Stimulated activated CD4-positive, alpha-beta T cell treated with anti-CD3 and anti-CD28 coated beads, Interleukin-12 subunit alpha, Interleukin-12 subunit beta, amount 100 ng/mL, for 24 hours (primary cell): ENCODE measurements around the gene KLHL33.

Experiments
- DNase-seq, 2 experiments: peaks; one replicate each; pipeline ENCODE4 v3.0.0-alpha.2; 2020; ENCODE audit warnings: low read depth in 2 of 2

The KLHL33 gene, protein sequence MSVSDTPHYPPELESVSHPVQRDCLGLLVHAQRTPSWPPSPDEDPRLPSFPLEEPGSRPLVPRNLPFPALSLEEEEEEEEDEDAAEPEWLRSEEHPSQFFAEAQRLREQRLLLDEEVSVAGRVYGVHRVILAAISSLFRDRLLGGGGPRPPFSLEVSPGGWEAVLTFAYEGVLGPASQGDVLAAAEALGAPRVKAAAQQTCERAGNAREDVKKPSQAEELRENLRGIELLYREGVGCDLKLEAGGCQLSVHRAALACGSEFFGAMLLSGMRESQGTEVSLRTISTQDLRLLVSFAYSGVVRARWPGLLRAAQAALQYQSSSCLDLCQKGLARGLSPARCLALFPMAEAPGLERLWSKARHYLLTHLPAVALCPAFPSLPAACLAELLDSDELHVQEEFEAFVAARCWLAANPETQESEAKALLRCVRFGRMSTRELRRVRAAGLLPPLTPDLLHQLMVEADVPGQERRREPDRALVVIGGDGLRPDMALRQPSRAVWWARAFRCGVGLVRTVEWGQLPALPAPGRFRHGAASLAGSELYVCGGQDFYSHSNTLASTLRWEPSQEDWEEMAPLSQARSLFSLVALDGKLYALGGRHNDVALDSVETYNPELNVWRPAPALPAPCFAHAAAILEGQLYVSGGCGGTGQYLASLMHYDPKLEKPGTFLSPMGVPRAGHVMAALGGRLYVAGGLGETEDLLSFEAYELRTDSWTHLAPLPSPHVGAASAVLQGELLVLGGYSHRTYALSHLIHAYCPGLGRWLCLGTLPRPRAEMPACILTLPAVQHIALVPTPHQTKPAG

DNA sequence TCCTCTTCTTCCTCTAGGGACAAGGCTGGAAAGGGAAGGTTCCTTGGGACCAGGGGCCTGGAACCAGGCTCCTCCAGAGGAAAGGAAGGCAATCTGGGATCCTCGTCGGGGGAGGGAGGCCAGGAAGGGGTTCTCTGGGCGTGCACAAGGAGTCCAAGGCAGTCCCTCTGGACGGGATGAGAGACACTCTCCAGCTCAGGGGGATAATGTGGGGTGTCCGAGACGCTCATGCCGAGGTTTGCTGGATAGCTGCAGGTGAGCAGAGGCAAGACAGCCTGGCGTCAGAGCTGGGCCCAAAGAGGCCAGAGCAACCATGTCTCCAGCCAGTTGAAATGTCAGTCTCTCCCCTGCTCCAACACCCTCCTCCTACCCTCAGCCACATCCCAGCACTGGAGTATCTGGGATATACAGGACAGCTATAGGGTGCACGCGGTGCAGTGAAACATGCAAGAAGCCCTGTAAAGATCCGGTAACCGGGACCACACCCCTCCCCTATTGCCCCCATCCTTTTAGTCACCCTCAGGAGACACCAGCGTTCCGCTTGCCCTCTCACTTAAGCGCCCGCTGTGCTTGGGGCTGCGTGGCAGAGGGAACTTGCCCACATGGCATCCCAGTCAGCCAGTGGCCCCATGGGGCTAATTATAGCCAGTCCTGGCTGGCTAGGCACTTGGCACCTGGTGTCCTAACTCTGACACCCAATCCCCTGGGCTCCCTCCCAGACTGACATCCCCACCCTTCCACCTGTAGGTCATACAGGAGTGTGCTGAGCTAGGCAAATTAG lies at the start of gene KLHL33:
KLHL33 (minus strand) TSS at position 585 of the 781 bp plus-strand sequence; CDS start at position 230, 355 bp downstream.
- DNase-seq: no peak

DNA sequence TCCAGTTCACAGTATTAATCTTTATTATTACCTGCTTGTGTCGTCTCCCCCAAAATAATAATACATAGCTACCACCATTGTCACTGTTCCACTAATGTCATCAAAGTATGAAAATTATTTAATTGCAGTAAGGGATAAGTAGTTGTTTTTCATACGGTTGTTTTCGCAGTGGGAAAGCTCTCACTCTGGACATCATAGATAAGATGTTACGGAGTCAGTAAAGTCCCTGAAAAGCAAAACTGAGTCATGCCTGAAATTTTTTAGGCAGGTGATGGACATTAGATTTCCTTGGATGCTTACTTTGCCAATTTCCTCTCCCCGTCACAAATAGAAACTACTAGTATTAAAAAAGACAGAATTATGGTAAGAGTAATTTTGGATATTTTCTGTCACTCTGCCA lies 46.4 kb upstream of the KLHL33 start:
- DNase-seq: no peak

DNA sequence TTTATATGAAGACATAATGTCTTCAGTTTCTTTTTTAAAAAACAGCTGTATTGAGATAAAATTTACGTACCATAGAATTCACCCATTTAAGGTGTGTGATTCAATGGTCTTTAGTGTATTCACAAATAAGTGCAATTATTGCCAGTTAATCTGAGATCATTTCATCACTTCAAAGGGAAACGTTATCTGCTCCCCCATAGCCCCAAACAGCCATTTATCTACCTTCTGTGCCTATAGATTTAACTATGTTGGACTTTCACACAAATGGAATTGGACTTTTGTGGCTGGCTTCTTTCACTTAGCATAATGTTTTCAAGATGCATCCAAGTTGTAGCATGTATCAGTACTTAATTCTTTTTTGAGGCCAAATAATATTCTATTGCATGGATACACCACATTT lies 42.9 kb upstream of the KLHL33 start:
- no peak for DNase-seq

DNA sequence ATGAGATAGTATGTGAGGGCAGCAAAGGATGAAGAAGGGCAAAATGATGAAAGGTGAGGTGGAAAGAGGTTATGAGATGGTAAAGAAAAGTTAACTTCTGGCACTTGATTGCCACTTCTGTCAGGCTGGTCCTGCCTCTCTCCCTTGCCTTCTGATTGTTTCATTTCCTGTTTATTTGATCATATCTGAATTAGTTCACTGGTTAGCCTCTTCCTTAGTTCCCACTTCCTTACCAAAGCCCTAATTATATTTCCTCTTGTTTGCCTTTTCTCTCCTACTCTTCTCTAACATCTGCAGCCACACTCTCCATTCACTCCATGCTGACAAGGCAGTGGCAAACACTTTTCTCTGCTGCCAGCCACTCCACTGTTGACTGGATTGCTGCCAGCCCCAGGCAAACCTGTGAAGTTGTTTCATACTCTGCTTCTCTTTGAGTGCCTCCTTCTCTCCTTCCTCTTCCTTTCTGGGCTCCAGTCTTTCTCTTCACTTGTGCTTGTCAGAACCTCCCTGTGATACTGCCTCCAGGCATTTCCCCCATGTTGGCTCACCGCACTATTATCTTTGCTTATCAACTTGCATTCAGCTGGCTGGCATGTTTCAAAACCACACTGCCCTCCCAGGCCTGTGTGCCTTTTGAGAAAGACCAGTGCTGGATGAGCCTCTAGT lies 41.4 kb upstream of the KLHL33 start:
- DNase-seq: no peak

DNA sequence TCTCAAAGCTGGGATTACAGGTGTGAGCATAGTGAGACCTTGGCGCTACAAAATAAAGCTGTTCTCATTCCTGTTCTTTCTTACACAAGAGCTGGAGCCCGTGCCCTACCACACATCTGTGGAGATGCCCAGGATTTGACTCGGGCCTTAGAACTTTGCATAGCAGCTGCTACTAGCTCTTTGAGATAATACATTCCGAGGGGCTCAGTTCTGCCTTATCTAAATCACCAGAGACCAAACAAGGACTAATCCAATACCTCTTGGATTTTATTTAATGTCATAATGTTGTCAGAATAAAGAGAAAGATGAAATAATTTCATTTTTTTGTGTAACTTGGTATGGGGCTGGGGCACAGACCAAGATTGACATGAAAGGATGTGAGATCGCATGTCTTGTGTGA lies 40.8 kb upstream of the KLHL33 start:
- no peak for DNase-seq

DNA sequence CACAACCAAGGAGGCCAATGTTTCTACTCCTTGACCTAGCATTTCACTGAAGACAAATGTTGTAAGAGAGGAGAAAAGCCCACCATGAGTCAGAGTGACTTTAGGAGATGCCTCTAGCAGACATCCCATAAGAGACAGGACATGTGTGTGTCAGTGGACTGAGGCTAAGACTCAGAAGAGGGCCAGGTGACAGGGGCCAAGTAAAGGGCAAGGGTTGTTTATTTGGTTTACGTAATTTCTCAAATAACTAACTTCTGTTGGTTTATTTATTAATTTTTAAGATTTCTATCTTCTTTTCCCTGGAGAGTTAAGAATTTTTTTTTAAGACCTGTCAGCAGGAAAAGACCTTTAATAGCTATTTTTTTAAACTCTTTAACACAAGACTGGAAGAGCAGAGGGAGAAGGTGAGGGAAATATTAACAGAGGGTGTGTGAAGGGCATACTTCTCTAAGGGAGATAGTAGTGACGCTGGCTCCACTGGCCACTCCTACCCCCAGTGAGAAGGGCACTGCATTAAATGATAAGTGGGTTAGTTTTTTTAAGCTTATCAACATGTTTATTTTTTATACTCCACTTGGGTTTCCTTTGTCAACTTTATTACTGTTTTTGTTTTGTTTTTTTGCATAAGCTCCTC lies 36.7 kb upstream of the KLHL33 start:
- DNase-seq: no peak

DNA sequence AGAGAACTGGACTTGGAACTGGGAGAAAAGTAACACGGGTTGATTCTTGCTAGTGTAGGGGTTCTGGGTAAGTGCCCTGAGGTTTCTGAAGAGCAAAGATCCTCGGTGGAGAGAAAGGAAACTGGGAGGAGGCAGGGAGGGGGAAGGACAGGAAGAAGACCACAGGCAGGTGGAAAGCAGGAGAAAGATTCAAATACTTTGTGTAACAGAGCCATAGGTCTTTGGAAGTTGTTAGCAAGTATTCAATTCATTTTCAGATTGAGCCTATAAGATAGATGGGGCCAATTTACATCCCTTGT lies 34.6 kb upstream of the KLHL33 start:
- DNase-seq: no peak

DNA sequence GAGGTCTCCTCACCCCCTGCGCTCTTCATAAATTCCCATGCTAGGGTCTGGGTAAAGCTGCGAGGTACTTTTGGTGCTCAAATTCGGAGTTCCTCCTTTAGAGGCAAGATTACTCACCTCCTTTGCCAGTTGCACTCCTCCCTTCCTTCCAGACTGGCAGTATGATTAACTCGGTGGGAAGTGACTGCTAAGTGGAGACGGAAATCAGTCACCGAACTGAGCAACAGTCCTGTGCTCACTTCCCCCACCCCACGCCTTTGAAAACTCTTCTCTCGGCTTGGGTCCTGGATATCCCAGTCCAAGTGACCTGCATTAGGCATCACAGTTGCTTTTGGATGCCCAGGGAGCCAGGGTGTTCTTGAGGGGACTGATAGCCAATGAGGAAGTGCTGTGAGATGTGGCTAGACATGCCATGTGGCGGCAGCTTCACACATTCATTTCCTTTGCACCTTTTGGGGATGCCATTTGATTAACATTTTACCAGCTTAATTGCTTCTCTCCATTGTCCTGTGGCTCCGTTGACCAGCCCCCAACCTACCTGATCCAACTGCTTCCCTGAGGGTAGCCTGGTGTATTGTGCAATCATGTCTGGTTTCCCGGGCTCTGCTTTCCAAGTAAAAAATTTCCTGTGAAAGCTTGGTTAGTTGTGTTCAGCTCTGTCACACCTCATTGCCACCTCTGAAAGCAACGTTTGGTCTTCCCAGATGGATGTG lies 34.1 kb upstream of the KLHL33 start:
- DNase-seq: peak; percentile 49 to 55

DNA sequence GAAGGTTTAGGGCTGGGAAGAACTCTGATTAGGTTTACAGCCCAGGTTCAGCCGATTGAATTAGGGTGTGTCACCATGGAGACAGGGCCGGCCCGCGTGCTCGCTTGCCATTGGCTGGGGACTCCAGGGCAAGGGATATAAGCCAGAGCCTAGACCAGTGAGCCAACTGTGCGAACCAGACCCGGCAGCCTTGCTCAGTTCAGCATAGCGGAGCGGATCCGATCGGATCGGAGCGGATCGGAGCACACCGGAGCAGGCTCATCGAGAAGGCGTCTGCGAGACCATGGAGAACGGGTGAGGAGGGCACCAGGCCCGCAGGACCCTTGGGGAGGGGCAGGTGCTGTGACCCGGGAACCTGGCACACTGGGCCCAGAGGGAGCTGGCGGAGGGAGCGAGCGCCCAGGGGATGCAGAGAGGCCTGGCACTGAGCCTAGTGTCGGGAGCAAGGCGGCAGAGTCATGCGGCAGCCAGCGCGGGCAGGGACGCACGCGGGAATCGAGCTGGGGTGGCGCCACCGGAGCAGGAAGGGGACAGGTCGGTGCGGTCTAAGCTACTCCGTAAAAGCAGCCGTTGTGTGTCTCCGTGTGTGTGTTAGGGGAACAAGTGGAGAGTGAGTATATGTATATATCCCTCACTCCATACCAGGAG lies 33.4 kb upstream of the KLHL33 start, which contains the start of gene PNP:
PNP (plus strand) TSS at position 165 of the 648 bp plus-strand sequence; CDS start at position 284, 119 bp downstream.
- DNase-seq: peak; percentile 81 to 87

DNA sequence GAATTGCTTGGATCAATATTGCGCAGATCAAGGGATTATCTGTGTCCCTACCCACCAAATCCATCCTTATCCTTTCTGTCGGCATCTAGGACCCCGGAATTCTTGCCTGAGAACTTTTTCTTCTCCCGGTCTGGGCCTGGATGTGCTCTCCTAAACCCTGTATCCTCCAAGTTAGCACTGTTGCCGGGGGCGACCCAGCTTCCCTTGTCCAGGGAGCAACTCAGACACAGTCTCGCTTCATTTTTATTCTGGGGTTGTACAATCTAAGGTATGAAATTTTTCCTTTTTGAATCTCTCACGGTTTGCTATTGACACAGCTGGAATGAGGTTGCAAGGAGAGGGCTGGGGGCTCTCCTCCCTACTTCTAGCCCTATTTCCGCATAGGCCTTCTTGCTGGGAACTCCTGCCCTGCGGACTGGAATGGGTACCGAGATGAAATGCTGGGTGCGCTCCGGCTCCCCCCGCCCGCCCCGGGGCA lies 32.8 kb upstream of the KLHL33 start:
- DNase-seq: no peak

DNA sequence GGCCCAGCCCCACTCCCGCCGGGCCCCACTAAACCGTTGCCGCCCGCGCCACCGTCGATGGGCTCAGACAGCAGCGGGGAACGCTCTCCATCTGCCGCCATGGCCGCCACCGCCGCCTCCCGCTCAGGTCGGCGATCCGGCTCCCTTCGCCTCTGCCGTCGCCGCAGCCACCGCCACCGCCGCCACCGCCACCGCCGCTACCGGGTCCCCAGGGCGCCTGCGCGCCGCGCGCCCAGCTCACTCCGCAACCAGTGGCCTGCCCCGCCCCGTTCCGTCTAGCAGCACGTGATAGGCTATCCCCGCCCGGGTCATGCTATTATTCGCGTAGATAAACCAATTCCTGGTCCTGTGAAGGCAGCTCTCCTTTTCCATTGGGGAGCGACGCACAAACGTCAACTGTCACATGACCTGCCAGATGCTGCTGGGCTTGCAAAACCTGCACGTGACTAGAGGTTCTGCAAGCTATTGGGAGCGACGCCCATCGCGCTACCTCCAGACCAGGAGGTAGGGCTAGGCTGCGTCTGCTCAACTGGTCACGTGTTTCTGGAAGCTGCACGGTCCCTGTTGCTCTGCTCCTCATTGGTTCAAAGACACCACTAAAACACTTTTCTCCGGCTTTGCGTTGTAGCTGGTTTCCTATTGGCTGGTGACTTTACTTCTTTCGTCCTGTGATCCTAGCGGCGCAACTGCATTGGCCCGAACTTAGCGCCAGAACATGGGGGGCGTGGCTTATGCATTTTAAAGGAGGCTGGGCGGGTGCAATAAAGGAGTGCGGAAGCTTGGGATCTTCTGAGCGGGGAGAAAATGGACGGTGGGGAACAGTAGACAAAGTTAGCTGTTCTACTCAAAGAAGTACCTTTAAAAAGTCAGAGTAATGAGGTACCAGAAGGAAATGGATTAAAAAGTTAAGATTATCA lies 25.5 kb upstream of the KLHL33 start, which contains the start of gene PIP4P1:
PIP4P1 (minus strand) TSS at position 210 of the 917 bp plus-strand sequence; CDS start at position 101, 109 bp downstream.
- DNase-seq: peak; percentile 97

DNA sequence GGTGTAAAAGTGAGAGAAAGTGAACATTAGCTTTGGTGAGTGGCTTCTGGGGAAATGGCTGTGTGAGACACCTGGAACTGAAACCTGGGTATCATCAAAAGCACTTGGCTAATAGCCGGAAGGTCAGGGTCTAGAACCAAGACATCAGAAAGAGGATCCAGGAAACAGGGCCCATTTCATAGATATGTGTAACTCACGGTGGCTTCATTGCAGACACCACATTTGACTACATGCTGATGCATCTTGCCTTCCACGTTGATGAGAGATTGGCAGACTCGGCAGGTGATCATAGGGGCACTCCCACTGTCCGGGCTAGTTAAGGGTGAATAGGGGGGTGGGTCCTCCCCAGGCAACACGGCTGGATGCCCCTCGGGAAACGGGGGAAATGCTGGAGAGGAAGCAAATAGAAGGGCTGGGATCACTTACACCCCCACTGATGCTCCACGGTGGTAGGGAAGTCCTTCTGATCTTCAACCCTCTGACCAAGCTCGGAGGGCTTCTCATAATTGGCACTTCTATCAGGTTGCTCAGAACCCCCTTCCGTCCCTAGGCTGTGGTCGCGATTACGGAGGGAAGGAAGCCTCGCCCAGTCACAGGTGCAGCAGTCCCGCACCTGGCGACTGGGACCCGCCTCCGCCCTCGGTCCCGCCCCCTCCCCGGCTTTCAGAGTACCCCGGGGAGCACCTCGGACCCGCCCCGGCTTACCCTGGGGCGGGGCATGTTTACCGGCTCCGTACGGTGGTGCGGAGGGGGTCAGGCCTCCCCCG lies 24.7 kb upstream of the KLHL33 start:
- DNase-seq: peak in 1 of 2 experiments; percentile 35

DNA sequence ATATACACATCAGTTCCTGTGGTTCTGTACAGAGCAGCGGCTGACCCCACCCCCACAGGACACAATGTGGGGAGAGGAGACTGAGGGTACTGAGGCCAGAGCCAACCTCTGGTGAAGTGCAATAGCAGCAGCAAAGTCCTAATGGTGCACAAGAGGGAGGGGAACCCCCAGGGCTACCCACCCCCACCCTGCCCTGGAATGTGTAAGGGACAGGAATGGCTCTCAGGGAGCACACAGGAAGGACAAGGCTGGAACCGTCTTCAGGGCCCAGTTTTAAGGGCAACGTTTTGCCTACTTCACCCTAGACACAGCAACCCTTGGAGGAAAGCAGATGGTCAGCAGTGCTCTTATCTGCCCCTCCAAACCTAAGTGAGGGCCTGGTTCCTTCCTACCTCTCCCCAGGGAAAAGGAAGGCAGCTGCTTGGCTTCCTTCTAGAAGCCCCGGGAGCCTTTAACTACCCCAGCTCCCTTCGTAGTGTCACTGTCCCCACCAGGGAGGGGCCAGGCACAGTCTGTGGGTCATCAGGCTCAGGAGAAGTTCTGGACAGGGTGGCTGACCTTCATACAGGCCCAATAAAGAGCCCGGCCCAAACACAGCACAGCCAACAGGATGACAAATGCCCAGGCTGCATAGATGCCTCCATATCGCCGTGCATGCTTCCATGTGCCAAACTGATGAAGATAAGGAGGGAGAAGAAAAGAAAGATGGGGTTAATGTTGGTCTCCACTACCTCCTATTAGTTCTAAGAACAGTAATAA lies 22.2 kb upstream of the KLHL33 start:
- no peak for DNase-seq

DNA sequence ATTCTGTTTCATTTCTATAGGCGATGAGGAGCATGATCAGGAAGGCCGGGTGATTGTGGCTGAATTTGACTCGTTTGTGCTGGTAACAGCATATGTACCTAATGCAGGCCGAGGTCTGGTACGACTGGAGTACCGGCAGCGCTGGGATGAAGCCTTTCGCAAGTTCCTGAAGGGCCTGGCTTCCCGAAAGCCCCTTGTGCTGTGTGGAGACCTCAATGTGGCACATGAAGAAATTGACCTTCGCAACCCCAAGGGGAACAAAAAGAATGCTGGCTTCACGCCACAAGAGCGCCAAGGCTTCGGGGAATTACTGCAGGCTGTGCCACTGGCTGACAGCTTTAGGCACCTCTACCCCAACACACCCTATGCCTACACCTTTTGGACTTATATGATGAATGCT lies 21.0 kb upstream of the KLHL33 start:
- no peak for DNase-seq

DNA sequence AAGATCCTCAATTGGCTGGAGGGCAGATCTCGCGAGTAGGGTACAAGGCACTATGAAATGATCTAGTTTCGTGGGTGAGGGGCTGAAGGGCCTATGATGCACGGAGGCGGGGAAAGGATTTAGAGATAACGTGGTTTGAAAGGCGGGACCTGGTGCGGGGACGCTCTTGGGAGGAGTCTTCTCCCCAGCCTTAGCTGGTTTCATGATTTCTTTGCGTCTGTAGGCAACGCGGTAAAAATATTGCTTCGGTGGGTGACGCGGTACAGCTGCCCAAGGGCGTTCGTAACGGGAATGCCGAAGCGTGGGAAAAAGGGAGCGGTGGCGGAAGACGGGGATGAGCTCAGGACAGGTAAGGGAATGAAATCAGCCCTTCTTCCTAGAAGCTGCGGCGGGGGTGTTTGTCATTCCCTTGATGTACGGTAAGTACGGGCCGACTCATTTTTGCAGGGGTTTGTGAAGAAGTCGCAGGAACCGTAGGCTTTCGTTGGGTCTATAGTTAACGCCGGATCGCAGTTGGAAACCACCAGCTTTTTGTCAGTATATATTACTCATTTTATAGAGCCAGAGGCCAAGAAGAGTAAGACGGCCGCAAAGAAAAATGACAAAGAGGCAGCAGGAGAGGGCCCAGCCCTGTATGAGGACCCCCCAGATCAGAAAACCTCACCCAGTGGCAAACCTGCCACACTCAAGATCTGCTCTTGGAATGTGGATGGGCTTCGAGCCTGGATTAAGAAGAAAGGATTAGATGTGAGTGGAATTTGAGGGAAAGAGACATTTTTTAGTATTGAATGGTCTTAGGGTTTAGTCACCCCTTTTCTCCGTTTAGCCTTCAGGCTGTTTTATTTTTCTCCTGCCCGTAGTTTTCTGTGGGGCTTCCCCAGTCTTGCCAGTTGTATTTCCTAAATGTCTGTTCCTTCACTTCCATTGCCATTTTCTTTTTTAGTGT lies 19.7 kb upstream of the KLHL33 start:
- no peak for DNase-seq
